ENCODE results near the gene KLF3.

GRCh38 chr4:38738940-38739803 is 75.2 kb downstream of the KLF3 start:
- no peak for TF ChIP-seq CTCF (IDR thresholded peaks at IDR 0.05)
- no peak for TF ChIP-seq POLR2AphosphoS5 (IDR thresholded peaks at IDR 0.05)
- TF ChIP-seq POLR2A (IDR thresholded peaks at IDR 0.05) = no peak
